Panc1 (cell line): ENCODE measurements around the gene EXOSC3. TPM values are rescaled to one million over a fixed set of nuclear protein-coding genes. Genes with fewer than 3 reads are reported as not detected.

Experiments
- ATAC-seq: fragments of 200-7000 bp; cut with Tn5 transposase; 2 replicates; pipeline ENCODE4 v1.9.1; 2020; ENCODE audit warnings: mild to moderate bottlenecking, moderate library complexity
- BruUV-seq: library from RNA; stranded (reverse); fragments of 400-500 nt; replicated peaks from 2 replicates; lab custom pipeline; 2021; lab: Mats Ljungman, UMichigan
- CTCF ChIA-PET: fragments of 300-600 bp; sonication (Branson Sonifier 250); formaldehyde crosslinking; loops from one replicate; lab custom pipeline; 2022; ENCODE audit warnings: antibody characterized with exemption; lab: Charles Lee
- POLR2A ChIA-PET: fragments of 300-600 bp; sonication (Branson Sonifier 250); formaldehyde crosslinking; loops from one replicate; lab custom pipeline; 2022; ENCODE audit warnings: antibody characterized with exemption; lab: Charles Lee
- DNase-seq: peaks from one replicate; pipeline ENCODE4 v3.0.0-alpha.2; 2010; ENCODE audit warnings: low read depth, low spot score
- H3K27ac ChIP-seq: 2 replicates; pipeline ENCODE4 v1.5.1; 2011; ENCODE audit warnings: mild to moderate bottlenecking, low read length, inconsistent platforms
- H3K27me3 ChIP-seq: fragments of 200-500 bp; sonication (Bioruptor generic); 2 replicates; pipeline ENCODE4 v1.6.0; 2014; ENCODE audit warnings: low read length, inconsistent platforms; ENCODE audit not compliant: control insufficient read depth, insufficient read depth
- H3K36me3 ChIP-seq: fragments of 200-500 bp; sonication (Bioruptor generic); 2 replicates; pipeline ENCODE4 v1.5.1; 2014; ENCODE audit warnings: inconsistent platforms, mild to moderate bottlenecking, low read length, moderate library complexity; ENCODE audit not compliant: control insufficient read depth, insufficient read depth
- H3K4me1 ChIP-seq: 2 replicates; pipeline ENCODE4 v1.5.1; 2011; ENCODE audit warnings: inconsistent platforms, mild to moderate bottlenecking, low read length, moderate library complexity; ENCODE audit not compliant: control insufficient read depth, insufficient read depth
- H3K4me3 ChIP-seq, 2 experiments: 2 replicates each; pipeline ENCODE4 v1.5.1; 2011 to 2012; ENCODE audit warnings: low read depth in 2 of 2, low read length in 2 of 2, mild to moderate bottlenecking in 2 of 2, inconsistent platforms in 1 of 2, moderate library complexity in 1 of 2
- H3K9me3 ChIP-seq: fragments of 200-500 bp; sonication (Bioruptor generic); 2 replicates; pipeline ENCODE4 v1.5.1; 2014; ENCODE audit warnings: low read depth, mild to moderate bottlenecking, inconsistent platforms, low read length, moderate library complexity; ENCODE audit not compliant: control insufficient read depth, insufficient read depth
- POLR2AphosphoS5 ChIP-seq: IDR thresholded peaks from 2 replicates; pipeline ENCODE4 v1.6.1; 2012; ENCODE audit warnings: mild to moderate bottlenecking, low read depth, low read length, moderate library complexity
- REST ChIP-seq, 2 experiments: IDR thresholded peaks; 2 replicates each; pipeline ENCODE4 v1.6.1; 2011 to 2012; ENCODE audit warnings: low read depth in 2 of 2, control low read depth in 1 of 2, low read length in 1 of 2, mild to moderate bottlenecking in 1 of 2, moderate library complexity in 1 of 2; ENCODE audit not compliant: insufficient read depth in 1 of 2
- SIN3A ChIP-seq: IDR thresholded peaks from 2 replicates; pipeline ENCODE4 v1.6.1; 2012; ENCODE audit warnings: low read depth, mild to moderate bottlenecking, low read length, moderate library complexity, borderline replicate concordance; ENCODE audit not compliant: insufficient read depth
- TCF7L2 ChIP-seq: IDR thresholded peaks from 2 replicates; pipeline ENCODE4 v1.6.1; 2011; ENCODE audit warnings: mild to moderate bottlenecking, low read depth, low read length, inconsistent platforms
- in situ Hi-C: cut with HindIII; loops from 2 replicates; pipeline ENCODE4 v1.10.0; 2016; ENCODE audit warnings: low sequenced_read_pairs, low pct_unique_long_range_greater_than_20kb
- intact Hi-C: fragments of 100-400 bp; cut with micrococcal nuclease; formaldehyde crosslinking; loops from one replicate; pipeline ENCODE4 v1.10.0; 2022; ENCODE audit not compliant: unreplicated experiment
- total RNA-seq: library from RNA; stranded (reverse); gene quantifications from one replicate; pipeline ENCODE4 v1.2.1, GENCODE V29; 2021; ENCODE audit not compliant: unreplicated experiment
- TF ChIP-seq, protein P1 (sequence below): fragments of 450-650 bp; IDR thresholded peaks from 2 replicates; pipeline ENCODE4 v1.5.1; 2017; ENCODE audit warnings: mild to moderate bottlenecking

The EXOSC3 gene
- total RNA-seq, 1 experiment from 2014 or later, result 45.3 TPM

- ATAC-seq (no peak), DNase-seq (no peak)
- Histone ChIP-seq H3K4me3 (no peak overlapping the region), H3K4me1 (no peaks in the 10 kb centered on the region), H3K27ac (no peak overlapping the region), H3K27me3 (no peaks in the 10 kb centered on the region), H3K36me3 (peaks cover 14% of the 10 kb centered on the region; the same call in 1 of the 2 replicates), H3K9me3 (no peaks in the 10 kb centered on the region)
- in situ Hi-C loops (no loop called here), intact Hi-C loops (no loop called here)
- BruUV-seq, result no TSS peak
- TF ChIP-seq POLR2AphosphoS5, result no peak
- TF ChIP-seq REST (IDR thresholded peaks at IDR 0.05; ENCODE audit: insufficient read depth in 1 of 2, low read depth in 2 of 2, low read length in 1 of 2), result no peak
- TF ChIP-seq TCF7L2, result no peak
- TF ChIP-seq, protein P1, sequence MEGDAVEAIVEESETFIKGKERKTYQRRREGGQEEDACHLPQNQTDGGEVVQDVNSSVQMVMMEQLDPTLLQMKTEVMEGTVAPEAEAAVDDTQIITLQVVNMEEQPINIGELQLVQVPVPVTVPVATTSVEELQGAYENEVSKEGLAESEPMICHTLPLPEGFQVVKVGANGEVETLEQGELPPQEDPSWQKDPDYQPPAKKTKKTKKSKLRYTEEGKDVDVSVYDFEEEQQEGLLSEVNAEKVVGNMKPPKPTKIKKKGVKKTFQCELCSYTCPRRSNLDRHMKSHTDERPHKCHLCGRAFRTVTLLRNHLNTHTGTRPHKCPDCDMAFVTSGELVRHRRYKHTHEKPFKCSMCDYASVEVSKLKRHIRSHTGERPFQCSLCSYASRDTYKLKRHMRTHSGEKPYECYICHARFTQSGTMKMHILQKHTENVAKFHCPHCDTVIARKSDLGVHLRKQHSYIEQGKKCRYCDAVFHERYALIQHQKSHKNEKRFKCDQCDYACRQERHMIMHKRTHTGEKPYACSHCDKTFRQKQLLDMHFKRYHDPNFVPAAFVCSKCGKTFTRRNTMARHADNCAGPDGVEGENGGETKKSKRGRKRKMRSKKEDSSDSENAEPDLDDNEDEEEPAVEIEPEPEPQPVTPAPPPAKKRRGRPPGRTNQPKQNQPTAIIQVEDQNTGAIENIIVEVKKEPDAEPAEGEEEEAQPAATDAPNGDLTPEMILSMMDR, result no peak
- TF ChIP-seq SIN3A, result no peak
- ChIA-PET CTCF (no interaction called here), POLR2A (no interaction called here)
Measured at GRCh38 chr9:37776328-37776727, 8.5 kb downstream of the EXOSC3 start.

GRCh38 chr9:37775216-37775919 lies 9.5 kb downstream of the EXOSC3 start:
- POLR2A ChIA-PET, result no interaction called here
- Histone ChIP-seq H3K4me1 (no peaks in the 10 kb centered on the region), H3K27ac (no peak overlapping the region), H3K4me3 (no peak overlapping the region), H3K27me3 (no peaks in the 10 kb centered on the region), H3K9me3 (no peaks in the 10 kb centered on the region), H3K36me3 (peaks cover 17% of the 10 kb centered on the region; the same call in 1 of the 2 replicates)
- CTCF ChIA-PET, result no interaction called here
- in situ Hi-C loops, result no loop called here
- ATAC-seq (no peak), DNase-seq (no peak)
- BruUV-seq, result no TSS peak
- intact Hi-C loops, result no loop called here
- TF ChIP-seq TCF7L2, result no peak

DNA sequence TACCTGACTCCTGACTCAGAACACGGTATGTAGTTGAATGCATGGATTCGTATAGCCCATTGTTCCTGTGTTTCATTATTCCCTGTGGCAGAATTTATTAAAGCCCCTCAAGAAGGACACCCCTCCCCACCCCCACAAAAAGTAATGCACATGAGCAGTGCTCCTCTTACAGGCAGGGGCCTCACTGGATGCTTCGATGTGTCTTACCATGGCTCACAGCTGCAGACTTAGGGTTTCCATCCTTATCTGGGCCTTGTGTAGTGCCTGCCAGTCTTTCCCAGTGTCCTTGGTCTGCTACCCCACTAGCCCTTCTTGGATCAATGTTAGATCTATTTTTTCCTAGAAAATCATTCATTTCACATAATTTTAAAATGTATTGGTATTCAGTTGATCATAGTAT lies 14.9 kb downstream of the EXOSC3 start:
- ChIA-PET POLR2A (interaction anchor here (0.6 kb wide), 1 partner anchor 42 kb away, joined by 4 read pairs; no protein-coding TSS in a partner anchor), CTCF (no interaction called here)
- in situ Hi-C loops (no loop called here), intact Hi-C loops (no loop called here)
- TF ChIP-seq REST (IDR thresholded peaks at IDR 0.05; ENCODE audit: insufficient read depth in 1 of 2, low read depth in 2 of 2, low read length in 1 of 2) (no peak), TCF7L2 (no peak), SIN3A (no peak), POLR2AphosphoS5 (no peak)
- TF ChIP-seq, protein P1, result no peak
- no TSS peak for BruUV-seq
- no peak overlapping the region for H3K27ac ChIP-seq
- no peak for ATAC-seq
- H3K9me3 ChIP-seq, result no peaks in the 10 kb centered on the region
- no peak overlapping the region for H3K4me3 ChIP-seq
- H3K27me3 ChIP-seq, result no peaks in the 10 kb centered on the region
- no peaks in the 10 kb centered on the region for H3K4me1 ChIP-seq
- peaks cover 8% of the 10 kb centered on the region; the same call in 1 of the 2 replicates for H3K36me3 ChIP-seq
- no peak for DNase-seq
